HepG2 (cell line): Measurements from ENCODE around the gene SRSF10. TPM values are rescaled to one million over a fixed set of nuclear protein-coding genes. Genes with fewer than 3 reads are reported as not detected.

ENCODE experiments used
- ASH2L ChIP-seq: fragments of 300-600, 200-600 bp; sonication (generic); IDR thresholded peaks from 2 replicates; pipeline ENCODE4 v1.7.0; 2017; ENCODE audit warnings: low read depth, mild to moderate bottlenecking, moderate library complexity, mixed read lengths, low read length; ENCODE audit not compliant: insufficient read length
- CCDC6 ChIP-seq: sonication (generic); formaldehyde crosslinking; IDR thresholded peaks from 2 replicates; pipeline ENCODE4 v1.8.1; 2022; ENCODE audit warnings: mild to moderate bottlenecking, missing genetic modification reagents, moderate library complexity
- FOXO4 ChIP-seq: sonication (generic); formaldehyde crosslinking; conservative IDR thresholded peaks from 2 replicates; pipeline ENCODE4 v1.8.1; 2023; ENCODE audit warnings: missing genetic modification reagents
- FOXP1 ChIP-seq, 2 experiments: fragments of 450-650 bp in 1 of 2; IDR thresholded peaks; 2 replicates each; pipeline ENCODE4 v1.6.1; 2017 to 2018; ENCODE audit warnings: antibody characterized with exemption in 1 of 2
- HOXA9 ChIP-seq: sonication (generic); formaldehyde crosslinking; IDR thresholded peaks from 2 replicates; pipeline ENCODE4 v1.8.1; 2022; ENCODE audit warnings: missing genetic modification reagents, mild to moderate bottlenecking, moderate library complexity, borderline replicate concordance
- IRF2 ChIP-seq: IDR thresholded peaks from 2 replicates; pipeline ENCODE4 v1.6.1; 2018; ENCODE audit warnings: missing genetic modification reagents, missing compliant biosample characterization
- NR2F6 ChIP-seq, 2 experiments: IDR thresholded peaks; 2 replicates each; pipeline ENCODE4 v1.6.1; 2016; ENCODE audit warnings: antibody characterized with exemption in 1 of 2, mild to moderate bottlenecking in 1 of 2
- NRL ChIP-seq: sonication (generic); formaldehyde crosslinking; IDR thresholded peaks from 2 replicates; pipeline ENCODE4 v1.5.0; 2020; ENCODE audit warnings: missing genetic modification reagents, mild to moderate bottlenecking, moderate library complexity, borderline replicate concordance
- PHF20 ChIP-seq: sonication (generic); formaldehyde crosslinking; IDR thresholded peaks from 2 replicates; pipeline ENCODE4 v1.5.0; 2020; ENCODE audit warnings: mild to moderate bottlenecking, missing genetic modification reagents
- REPIN1 ChIP-seq: sonication (generic); formaldehyde crosslinking; IDR thresholded peaks from 2 replicates; pipeline ENCODE4 v1.8.0; 2022; ENCODE audit warnings: missing genetic modification reagents, low read depth, mild to moderate bottlenecking, borderline replicate concordance
- SP1 ChIP-seq, 2 experiments: fragments of 450-650 bp in 1 of 2; sonication (generic) in 1 of 2; formaldehyde crosslinking in 1 of 2; IDR thresholded peaks; 2 replicates each; pipeline versions ENCODE4 v1.4.0 to v1.6.1; 2016 to 2020; ENCODE audit warnings: missing genetic modification reagents in 1 of 2
- THAP11 ChIP-seq: IDR thresholded peaks from 2 replicates; pipeline ENCODE4 v1.6.1; 2016; ENCODE audit warnings: missing biosample characterization, missing genetic modification reagents
- U2AF1 ChIP-seq: fragments of 200-400 bp; formaldehyde crosslinking; optimal IDR thresholded peaks from 2 replicates; pipeline ENCODE3; 2017; ENCODE audit warnings: mild to moderate bottlenecking, low read depth, low read length
- YY1 ChIP-seq: IDR thresholded peaks from 2 replicates; pipeline ENCODE4 v1.6.1; 2011; ENCODE audit warnings: low read length, low read depth, moderate library complexity, mild to moderate bottlenecking; ENCODE audit not compliant: insufficient read depth, insufficient replicate concordance
- ZBTB3 ChIP-seq: sonication (generic); formaldehyde crosslinking; IDR thresholded peaks from 2 replicates; pipeline ENCODE4 v1.4.0; 2020; ENCODE audit warnings: low read depth, mild to moderate bottlenecking, moderate library complexity, missing genetic modification reagents, borderline replicate concordance
- ZBTB44 ChIP-seq: sonication (generic); formaldehyde crosslinking; IDR thresholded peaks from 2 replicates; pipeline ENCODE4 v1.4.0; 2020; ENCODE audit warnings: missing genetic modification reagents
- ZNF24 ChIP-seq: fragments of 450-650 bp; IDR thresholded peaks from 2 replicates; pipeline ENCODE4 v1.6.1; 2017; ENCODE audit warnings: antibody characterized with exemption, mild to moderate bottlenecking
- ZNF646 ChIP-seq: sonication (generic); formaldehyde crosslinking; IDR thresholded peaks from 2 replicates; pipeline ENCODE4 v1.9.0; 2021; ENCODE audit warnings: mild to moderate bottlenecking, missing genetic modification reagents
- ZNF841 ChIP-seq: sonication (generic); formaldehyde crosslinking; IDR thresholded peaks from 2 replicates; pipeline ENCODE4 v1.8.1; 2023; ENCODE audit warnings: missing genetic modification reagents, borderline replicate concordance
- polyA plus RNA-seq, 8 experiments: library from polyadenylated mRNA; depleted of rRNA in 3 of 8; stranded (reverse) in 7 of 8; unstranded in 1 of 8; fragments of >200 nt; fragmentation: Illumina TruSeq in 4 of 8; extraction: Trizol in 4 of 8; gene quantifications; 2 replicates each; pipeline versions ENCODE4 v1.2.1 to v1.2.3, GENCODE V29; 2011 to 2016; ENCODE audit warnings: low read depth in 4 of 8, missing spikeins in 1 of 8, mixed read lengths in 1 of 8; ENCODE audit not compliant: insufficient read depth in 1 of 8
- total RNA-seq, 5 experiments: library from RNA; depleted of rRNA; stranded (reverse); fragments of >200 nt; fragmentation: Illumina TruSeq; extraction: Trizol; gene quantifications; 2 replicates each; pipeline ENCODE4 v1.2.3, GENCODE V29; 2016; ENCODE audit warnings: low read depth in 1 of 5

Gene SRSF10
- total and polyA plus RNA-seq, 2 of the 13 experiments (the other 11 are each of a cell fraction or from before 2014, with no cell fraction given): 126 to 186 TPM

- TF ChIP-seq ZBTB3 (CRISPR knock-in tag) (no peak; the same call in 1 of the 2 replicates), ASH2L (peak; percentile 84), YY1 (peak; percentile 45), CCDC6 (CRISPR knock-in tag) (peak; percentile 64; the same call in 1 of the 2 replicates), FOXO4 (no peak), SP1 (IDR thresholded peaks at IDR 0.05) (no peak), SP1 (CRISPR knock-in tag; IDR thresholded peaks at IDR 0.05) (no peak), REPIN1 (CRISPR knock-in tag) (peak; percentile 34; the same call in 1 of the 2 replicates), ZNF24 (no peak), ZNF646 (CRISPR knock-in tag) (no peak), ZBTB44 (no peak), PHF20 (CRISPR knock-in tag) (no peak), HOXA9 (no peak), ZNF841 (CRISPR knock-in tag) (no peak), NR2F6 (IDR thresholded peaks at IDR 0.05) (peak; percentile 79), NR2F6 (CRISPR knock-in tag; IDR thresholded peaks at IDR 0.05) (peak; percentile 85), U2AF1 (no peak), IRF2 (CRISPR knock-in tag) (peak; percentile 89), NRL (no peak), THAP11 (CRISPR knock-in tag) (peak; percentile 64; the same call in 1 of the 2 replicates), FOXP1 (IDR thresholded peaks at IDR 0.05) (0 out of 2 replicates have a peak, but pooled peaks have one; percentile 8), FOXP1 (CRISPR knock-in tag; IDR thresholded peaks at IDR 0.05) (peak; percentile 90)
Observed at GRCh38 chr1:24021403-24022266, 41.5 kb upstream of the SRSF10 start (continued).
